Esophagus muscularis mucosa (tissue), 3 donors: Measurements from ENCODE around the gene AGTRAP.

Experiments used
- CTCF ChIP-seq, 3 experiments: fragments of 200-600 bp in 2 of 3; fragments of 450-650 bp in 1 of 3; sonication (generic) in 2 of 3; IDR thresholded peaks; one replicate each; pipeline ENCODE4 v1.5.1; 2017 to 2019; ENCODE audit warnings: antibody characterized with exemption in 3 of 3, mild to moderate bottlenecking in 2 of 3, moderate library complexity in 1 of 3
- POLR2A ChIP-seq: fragments of 450-650 bp; IDR thresholded peaks from one replicate; pipeline ENCODE4 v1.6.1; 2017; ENCODE audit warnings: antibody characterized with exemption, moderate library complexity, mild to moderate bottlenecking, low read depth

DNA sequence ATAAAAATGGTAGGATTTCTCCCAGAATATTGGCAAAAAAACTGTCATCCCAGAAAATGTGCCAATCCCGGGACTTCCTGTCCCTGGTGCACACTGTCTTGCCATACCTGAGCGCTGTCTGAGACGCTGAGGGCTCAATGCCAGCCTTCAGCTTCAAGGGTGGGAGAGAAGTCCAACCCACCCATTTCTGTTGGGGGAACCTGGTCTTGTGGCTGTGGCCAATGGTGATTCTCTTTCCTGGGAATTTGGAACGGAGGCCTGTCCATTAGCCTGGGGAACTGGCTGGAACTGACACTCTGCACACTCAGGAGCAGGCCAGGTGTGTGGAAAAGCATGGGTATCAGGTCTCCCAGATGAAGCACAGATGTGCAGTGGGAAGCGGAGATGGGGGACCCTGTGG lies 63.2 kb downstream of the AGTRAP start:
- no peak for TF ChIP-seq CTCF (IDR thresholded peaks at IDR 0.05)
- no peak for TF ChIP-seq POLR2A
